K562 (cell line): ENCODE data around the gene ITPR2. TPM values are rescaled to one million over a fixed set of nuclear protein-coding genes. Genes with fewer than 3 reads are reported as not detected.

ENCODE experiments used
- ATF6 ChIP-seq: sonication (generic); formaldehyde crosslinking; IDR thresholded peaks from 2 replicates; pipeline ENCODE4 v1.4.0; 2020; ENCODE audit warnings: mild to moderate bottlenecking, missing genetic modification reagents
- CBFB ChIP-seq: sonication (generic); formaldehyde crosslinking; IDR thresholded peaks from 2 replicates; pipeline ENCODE4 v1.4.0; 2020; ENCODE audit warnings: mild to moderate bottlenecking, missing genetic modification reagents
- CBX1 ChIP-seq: sonication (generic); IDR thresholded peaks from 2 replicates; pipeline ENCODE4 v1.6.1; 2016; ENCODE audit warnings: antibody characterized with exemption, low read depth, mild to moderate bottlenecking
- CBX8 ChIP-seq: fragments of 200-600 bp; sonication (generic); IDR thresholded peaks from 2 replicates; pipeline ENCODE4 v1.6.1; 2012; ENCODE audit warnings: borderline replicate concordance, mixed run types, low read depth, mild to moderate bottlenecking, moderate library complexity, mixed read lengths, low read length, control low read depth, inconsistent platforms; ENCODE audit not compliant: poor library complexity, severe bottlenecking; ENCODE audit errors: extremely low read depth
- DMBX1 ChIP-seq: fragments of 250-450 bp; sonication (Bioruptor Pico); IDR thresholded peaks from 2 replicates; pipeline ENCODE4 v1.8.0; 2022; ENCODE audit warnings: inconsistent platforms, mild to moderate bottlenecking, moderate library complexity, borderline replicate concordance
- DPF2 ChIP-seq: fragments of 450-650 bp; IDR thresholded peaks from 2 replicates; pipeline ENCODE4 v1.6.1; 2016
- FOXJ3 ChIP-seq: sonication (generic); formaldehyde crosslinking; IDR thresholded peaks from 2 replicates; pipeline ENCODE4 v1.4.0; 2020; ENCODE audit warnings: mild to moderate bottlenecking, missing genetic modification reagents
- GMEB1 ChIP-seq: fragments of 250-450 bp; sonication (Bioruptor Pico); IDR thresholded peaks from 2 replicates; pipeline ENCODE4 v1.4.0; 2020; ENCODE audit warnings: mild to moderate bottlenecking
- KDM4B ChIP-seq, 2 experiments: fragments of 450-650 bp in 1 of 2; sonication (generic) in 1 of 2; IDR thresholded peaks; 2 replicates each; pipeline ENCODE4 v1.6.1; 2016 to 2017; ENCODE audit warnings: borderline replicate concordance in 2 of 2, antibody characterized with exemption in 1 of 2, low read depth in 1 of 2, mild to moderate bottlenecking in 1 of 2
- KLF6 ChIP-seq: fragments of 250-450 bp; sonication (Bioruptor Pico); IDR thresholded peaks from 2 replicates; pipeline ENCODE4 v1.4.0; 2020; ENCODE audit warnings: mild to moderate bottlenecking, moderate library complexity, borderline replicate concordance
- NONO ChIP-seq, 2 experiments: fragments of 200-400 bp in 1 of 2; fragments of 450-650 bp in 1 of 2; formaldehyde crosslinking in 1 of 2; IDR thresholded peaks; 2 replicates each; pipeline ENCODE4 v1.6.1; 2017; ENCODE audit warnings: low read depth in 2 of 2, mild to moderate bottlenecking in 2 of 2, moderate library complexity in 2 of 2, low read length in 1 of 2
- POLR3G ChIP-seq: IDR thresholded peaks from 2 replicates; pipeline ENCODE4 v1.6.1; 2011; ENCODE audit not compliant: insufficient read length, insufficient replicate concordance; ENCODE audit errors: extremely low read depth
- POU5F1 ChIP-seq: fragments of 150-350 bp; IDR thresholded peaks from 2 replicates; pipeline ENCODE4 v1.6.1; 2014; ENCODE audit warnings: borderline replicate concordance, low read length, low read depth, mild to moderate bottlenecking; ENCODE audit not compliant: partially characterized antibody
- RCOR1 ChIP-seq, 2 experiments: IDR thresholded peaks; 2 replicates each; pipeline ENCODE4 v1.6.1; 2012; ENCODE audit warnings: low read depth in 2 of 2, low read length in 2 of 2, borderline replicate concordance in 1 of 2, improper control_type of control experiment in 1 of 2
- RHOXF2B ChIP-seq: fragments of 250-450 bp; sonication (Bioruptor Pico); conservative IDR thresholded peaks from 2 replicates; pipeline ENCODE4 v1.5.1; 2021
- SAFB ChIP-seq: fragments of 200-400 bp; formaldehyde crosslinking; IDR thresholded peaks from 2 replicates; pipeline ENCODE4 v1.6.1; 2017; ENCODE audit warnings: low read depth, low read length, borderline replicate concordance
- SMAD1 ChIP-seq: fragments of 150-350 bp; IDR thresholded peaks from 2 replicates; pipeline ENCODE4 v1.6.1; 2014; ENCODE audit warnings: low read length, low read depth; ENCODE audit not compliant: partially characterized antibody
- SRSF1 ChIP-seq: fragments of 200-400 bp; formaldehyde crosslinking; IDR thresholded peaks from 2 replicates; pipeline ENCODE4 v1.6.1; 2017; ENCODE audit warnings: mild to moderate bottlenecking, low read depth, low read length, moderate library complexity
- ZNF184 ChIP-seq: sonication (generic); formaldehyde crosslinking; IDR thresholded peaks from 2 replicates; pipeline ENCODE4 v1.5.0; 2020; ENCODE audit warnings: missing genetic modification reagents
- ZNF212 ChIP-seq: fragments of 450-650 bp; formaldehyde crosslinking; IDR thresholded peaks from 2 replicates; pipeline ENCODE4 v1.4.0; 2020; ENCODE audit warnings: mild to moderate bottlenecking
- ZNF23 ChIP-seq: fragments of 250-450 bp; sonication (Bioruptor Pico); IDR thresholded peaks from 2 replicates; pipeline ENCODE4 v1.4.0; 2020; ENCODE audit warnings: mild to moderate bottlenecking
- ZNF586 ChIP-seq: fragments of 450-650 bp; formaldehyde crosslinking; conservative IDR thresholded peaks from 2 replicates; pipeline ENCODE4 v1.4.0; 2020; ENCODE audit warnings: mild to moderate bottlenecking, moderate library complexity
- ZNF696 ChIP-seq: fragments of 250-450 bp; sonication (Bioruptor Pico); conservative IDR thresholded peaks from 2 replicates; pipeline ENCODE4 v1.4.0; 2020; ENCODE audit warnings: mild to moderate bottlenecking, moderate library complexity
- polyA plus RNA-seq, 8 experiments: library from polyadenylated mRNA; depleted of rRNA in 4 of 8; stranded (reverse) in 5 of 8; unstranded in 3 of 8; fragments of >200 nt; fragmentation: Nextera tagmentation in 2 of 8; fragmentation: Illumina TruSeq in 1 of 8; extraction: Ambion mirVana in 2 of 8; extraction: Trizol in 1 of 8; gene quantifications; 2 replicates each; pipeline versions ENCODE4 v1.2.1 to v1.2.3, GENCODE V29; 2011 to 2014; ENCODE audit warnings: inconsistent platforms in 1 of 8, missing spikeins in 1 of 8
- total RNA-seq, 7 experiments: library from RNA; depleted of rRNA in 6 of 7; stranded (reverse); fragments of >200 nt in 6 of 7; fragmentation: Illumina TruSeq in 2 of 7; extraction: Trizol in 2 of 7; gene quantifications; 2 replicates each; pipeline versions ENCODE4 v1.2.1 to v1.2.3, GENCODE V29; 2011 to 2021; ENCODE audit warnings: low replicate concordance in 1 of 7

ITPR2 gene
- total and polyA plus RNA-seq, 9 of the 15 experiments (the other 6 are each of a cell fraction or from before 2014, with no cell fraction given) = 0.21 to 3.3 (median 0.95) TPM

GRCh38 chr12:26831951-26832821, 808 bp downstream of the ITPR2 start (continued):
- TF ChIP-seq ATF6 (no peak), SRSF1 (no peak), ZNF696 (no peak), KDM4B (IDR thresholded peaks at IDR 0.05; ENCODE audit: borderline replicate concordance in 2 of 2, low read depth in 1 of 2) (no peak), ZNF184 (CRISPR knock-in tag) (no peak), GMEB1 (no peak), DPF2 (peak; percentile 70), KLF6 (CRISPR knock-in tag) (no peak), FOXJ3 (CRISPR knock-in tag) (no peak), CBX8 (no peak), POLR3G (no peak), POU5F1 (no peak), RCOR1 (IDR thresholded peaks at IDR 0.05; ENCODE audit: borderline replicate concordance in 1 of 2, low read depth in 2 of 2, low read length in 2 of 2) (no peak), ZNF586 (CRISPR knock-in tag) (no peak), ZNF212 (CRISPR knock-in tag) (no peak), NONO (IDR thresholded peaks at IDR 0.05; ENCODE audit: low read depth in 2 of 2, low read length in 1 of 2) (no peak), CBX1 (no peak), SMAD1 (no peak), SAFB (no peak), RHOXF2B (CRISPR knock-in tag) (no peak), DMBX1 (CRISPR knock-in tag) (peak; percentile 14; the same call in 1 of the 2 replicates), ZNF23 (CRISPR knock-in tag) (no peak), CBFB (CRISPR knock-in tag) (no peak)
